GM12874 (cell line): Measurements from ENCODE around the gene IQGAP2.

Source experiments
- TF ChIP-seq, protein P1 (sequence below): IDR thresholded peaks from 2 replicates; pipeline ENCODE4 v1.5.1; 2011; ENCODE audit warnings: low read depth, mild to moderate bottlenecking, control low read depth, low read length, moderate library complexity; ENCODE audit not compliant: insufficient read depth

IQGAP2 gene

DNA sequence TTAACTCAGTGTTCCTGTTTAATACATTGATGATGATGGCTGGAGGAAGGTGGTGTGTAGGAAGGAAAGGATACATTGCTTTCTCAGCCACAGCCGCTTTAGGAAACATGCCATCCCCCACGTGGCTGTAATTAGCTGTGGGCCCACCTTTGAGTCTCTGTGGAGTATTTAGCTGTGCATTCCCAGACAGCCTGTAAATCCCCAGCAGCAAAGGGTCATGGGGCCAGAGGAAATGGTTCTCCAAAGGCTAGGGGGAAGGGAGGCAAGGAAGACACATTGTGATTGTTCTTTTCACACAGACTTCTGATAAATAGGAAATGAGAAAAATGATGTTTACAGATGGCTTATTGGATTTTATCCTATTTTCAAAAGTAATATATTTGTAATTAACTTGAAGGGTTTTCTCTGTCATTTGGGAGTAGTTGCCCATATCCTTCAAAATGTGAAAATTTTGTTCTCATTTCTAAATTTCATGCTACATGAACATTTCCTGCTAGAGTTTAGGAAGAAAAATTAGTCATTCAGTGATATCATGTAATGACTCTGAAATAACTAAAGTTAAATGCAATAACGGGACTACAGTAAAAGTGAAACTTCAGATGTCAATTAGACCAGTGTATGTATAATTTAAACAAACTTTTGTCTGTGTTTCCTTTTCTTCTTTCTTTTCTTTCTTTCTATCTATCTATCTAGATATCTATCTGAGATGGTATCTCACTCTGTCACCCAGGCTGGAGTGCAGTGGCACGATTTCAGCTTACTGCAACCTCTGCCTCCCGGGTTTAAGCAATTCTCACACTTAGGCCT is 288.6 kb downstream of the IQGAP2 start:
- TF ChIP-seq, protein P1, sequence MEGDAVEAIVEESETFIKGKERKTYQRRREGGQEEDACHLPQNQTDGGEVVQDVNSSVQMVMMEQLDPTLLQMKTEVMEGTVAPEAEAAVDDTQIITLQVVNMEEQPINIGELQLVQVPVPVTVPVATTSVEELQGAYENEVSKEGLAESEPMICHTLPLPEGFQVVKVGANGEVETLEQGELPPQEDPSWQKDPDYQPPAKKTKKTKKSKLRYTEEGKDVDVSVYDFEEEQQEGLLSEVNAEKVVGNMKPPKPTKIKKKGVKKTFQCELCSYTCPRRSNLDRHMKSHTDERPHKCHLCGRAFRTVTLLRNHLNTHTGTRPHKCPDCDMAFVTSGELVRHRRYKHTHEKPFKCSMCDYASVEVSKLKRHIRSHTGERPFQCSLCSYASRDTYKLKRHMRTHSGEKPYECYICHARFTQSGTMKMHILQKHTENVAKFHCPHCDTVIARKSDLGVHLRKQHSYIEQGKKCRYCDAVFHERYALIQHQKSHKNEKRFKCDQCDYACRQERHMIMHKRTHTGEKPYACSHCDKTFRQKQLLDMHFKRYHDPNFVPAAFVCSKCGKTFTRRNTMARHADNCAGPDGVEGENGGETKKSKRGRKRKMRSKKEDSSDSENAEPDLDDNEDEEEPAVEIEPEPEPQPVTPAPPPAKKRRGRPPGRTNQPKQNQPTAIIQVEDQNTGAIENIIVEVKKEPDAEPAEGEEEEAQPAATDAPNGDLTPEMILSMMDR: no peak

DNA sequence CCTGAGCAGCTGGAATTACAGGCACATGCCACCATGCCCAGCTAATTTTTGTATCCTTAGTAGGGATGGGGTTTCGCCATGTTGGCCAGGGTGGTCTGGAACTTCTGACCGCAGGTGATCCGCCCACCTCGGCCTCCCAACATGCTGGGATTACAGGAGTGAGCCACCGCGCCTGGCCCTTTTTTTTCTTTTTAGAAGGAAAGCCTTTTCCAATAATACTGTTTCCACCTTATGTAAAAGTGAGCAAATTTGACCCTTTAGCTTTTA is 289.1 kb downstream of the IQGAP2 start:
- TF ChIP-seq, protein P1: no peak

DNA sequence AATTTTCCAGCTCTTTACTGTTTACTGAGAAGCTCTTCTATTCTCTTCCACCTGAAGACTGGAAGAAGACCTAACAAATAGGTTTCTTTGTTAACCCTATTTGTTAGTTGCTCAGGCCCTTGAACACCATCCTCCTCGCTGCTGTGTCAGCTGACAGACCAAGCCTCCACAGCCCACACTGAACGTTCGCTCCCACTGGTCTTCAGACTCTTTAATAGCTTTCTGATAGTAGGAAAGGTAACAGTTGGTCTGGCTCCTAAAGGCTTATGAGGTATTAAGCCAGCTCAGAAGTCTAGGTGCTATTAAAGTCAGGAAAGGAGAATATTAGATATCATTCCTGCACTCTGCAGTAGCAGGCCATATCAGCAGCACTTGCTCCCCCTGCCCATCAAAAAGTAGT is 289.6 kb downstream of the IQGAP2 start:
- TF ChIP-seq, protein P1: no peak

DNA sequence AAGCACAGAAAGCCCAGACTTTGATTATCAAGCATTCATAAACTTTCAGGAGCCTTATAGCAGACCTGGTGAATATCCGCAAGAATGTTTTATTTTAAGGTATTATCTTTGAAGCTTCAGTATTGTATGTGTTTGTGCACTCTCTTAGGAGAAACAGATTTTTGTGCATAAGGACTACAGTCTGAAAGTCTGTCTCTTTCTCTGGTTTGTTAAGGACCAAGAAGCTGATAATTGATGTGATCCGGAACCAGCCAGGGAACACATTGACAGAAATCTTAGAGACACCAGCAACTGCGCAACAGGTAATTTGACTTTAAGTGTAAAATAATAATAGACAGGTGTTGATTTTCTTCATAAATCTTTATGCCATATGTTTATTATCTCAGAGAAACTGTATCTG is 290.1 kb downstream of the IQGAP2 start:
- TF ChIP-seq, protein P1: no peak

DNA sequence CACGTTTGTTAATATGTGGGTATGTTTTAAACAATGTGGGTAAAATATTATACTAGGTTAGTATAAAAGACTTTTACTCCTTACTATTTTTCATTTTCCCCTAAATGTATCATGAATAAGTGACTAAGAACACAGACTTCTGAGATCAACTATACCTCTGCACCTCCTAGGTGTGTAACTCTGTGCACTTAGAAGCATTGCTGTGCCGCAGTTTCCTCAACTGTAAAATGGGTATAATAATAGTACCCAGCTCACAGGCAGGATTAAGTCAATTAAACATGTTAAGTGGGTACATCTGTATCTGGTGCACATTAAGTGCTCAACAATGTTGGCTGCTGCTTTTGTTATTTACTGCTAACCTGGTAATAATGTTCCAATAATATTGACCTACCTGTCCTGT is 291.2 kb downstream of the IQGAP2 start:
- TF ChIP-seq, protein P1: no peak

DNA sequence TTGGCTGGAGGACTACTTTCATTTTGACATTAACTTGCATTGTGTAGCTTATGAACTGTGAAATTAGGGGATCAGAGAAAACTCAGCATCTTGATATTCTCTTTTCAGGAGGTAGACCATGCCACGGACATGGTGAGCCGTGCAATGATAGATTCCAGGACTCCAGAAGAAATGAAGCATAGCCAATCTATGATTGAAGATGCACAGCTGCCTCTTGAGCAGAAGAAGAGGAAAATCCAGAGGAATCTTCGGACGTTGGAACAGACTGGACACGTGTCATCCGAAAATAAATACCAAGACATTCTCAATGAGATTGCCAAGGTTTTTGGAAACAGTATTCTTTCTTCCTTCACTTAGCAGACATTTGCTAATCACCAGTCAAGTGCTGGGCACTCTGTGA is 292.3 kb downstream of the IQGAP2 start:
- TF ChIP-seq, protein P1: no peak

DNA sequence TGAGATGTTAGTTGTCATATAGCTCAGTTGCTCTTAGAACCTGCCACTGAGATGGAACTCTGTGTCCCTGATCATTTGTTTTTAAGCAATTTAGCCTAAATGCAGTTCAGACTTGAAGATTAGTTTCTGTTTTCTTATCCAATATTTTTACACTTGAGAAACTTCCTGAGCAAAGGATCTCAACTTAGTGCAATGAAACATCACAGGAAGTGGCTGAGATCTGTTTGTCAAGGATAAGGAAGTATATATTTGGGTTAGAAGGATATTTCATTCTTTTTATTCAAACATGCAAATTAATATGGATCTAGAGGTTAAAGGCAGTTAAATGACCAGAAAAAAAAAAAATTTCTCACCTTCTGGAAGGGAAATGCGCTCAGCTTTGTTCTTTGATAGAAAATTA is 293.2 kb downstream of the IQGAP2 start:
- TF ChIP-seq, protein P1: no peak

DNA sequence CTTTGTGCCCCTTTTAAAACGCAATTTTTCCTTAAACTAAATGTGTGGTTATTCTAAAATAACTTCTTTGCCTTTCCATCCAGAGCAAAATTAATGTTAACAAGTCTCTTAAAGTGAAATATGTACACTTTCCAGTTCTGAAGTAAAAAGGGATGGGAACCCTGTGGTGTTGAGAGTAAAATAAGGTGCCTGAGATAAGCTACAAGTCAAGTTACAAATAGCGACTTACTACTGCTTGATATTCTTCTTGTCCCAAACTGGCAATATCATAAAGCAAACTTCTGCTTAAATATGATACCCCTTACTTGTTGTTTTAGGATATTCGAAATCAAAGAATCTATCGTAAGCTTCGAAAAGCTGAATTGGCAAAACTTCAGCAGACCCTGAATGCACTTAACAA is 294.6 kb downstream of the IQGAP2 start:
- TF ChIP-seq, protein P1: no peak
